Measurements from ENCODE around the gene SH3PXD2B.

Gene SH3PXD2B

GRCh38 chr5:172450453-172450852 lies 3.9 kb downstream of the SH3PXD2B start:
- Histone ChIP-seq H3K9ac (ENCODE audit: low read length) (no peak overlapping the region), H3K9me2 (ENCODE audit: low read depth, low read length) (no peaks in the 10 kb centered on the region), H3K4me1 (ENCODE audit: insufficient read depth, low read length, severe bottlenecking) (peaks cover 12% of the 10 kb centered on the region), H3K27me3 (ENCODE audit: insufficient read depth, low read length) (peaks cover 6% of the 10 kb centered on the region; the same call in 1 of the 2 replicates), H3K4me3 (ENCODE audit: low read depth, low read length, poor library complexity, severe bottlenecking) (no peak overlapping the region), H3K4me2 (ENCODE audit: low read length) (no peak overlapping the region), H3K79me2 (ENCODE audit: insufficient read depth, low read length) (no peaks in the 10 kb centered on the region), H3K36me3 (ENCODE audit: insufficient read depth, low read length) (no peaks in the 10 kb centered on the region), H2AFZ (ENCODE audit: low read length) (no peak overlapping the region), H4K20me1 (ENCODE audit: insufficient read depth, low read length) (no peaks in the 10 kb centered on the region), H3F3A (ENCODE audit: insufficient read depth, low read length) (no peaks in the 10 kb centered on the region), H3K9me3 (ENCODE audit: low read length) (no peaks in the 10 kb centered on the region), H3K27ac (ENCODE audit: low read depth, low read length, poor library complexity, severe bottlenecking) (no peak overlapping the region)
- no peak for TF ChIP-seq EZH2 (IDR thresholded peaks at IDR 0.05; ENCODE audit: borderline replicate concordance, low read length)
- TF ChIP-seq CTCF (IDR thresholded peaks at IDR 0.05; ENCODE audit: low read length), result no peak

- H3K36me3 ChIP-seq (ENCODE audit: insufficient read depth, low read length), result no peaks in the 10 kb centered on the region
- no peaks in the 10 kb centered on the region for H3K9me3 ChIP-seq (ENCODE audit: low read length)
- no peak overlapping the region for H3K4me3 ChIP-seq (ENCODE audit: low read depth, low read length, poor library complexity, severe bottlenecking)
- no peak for TF ChIP-seq EZH2 (IDR thresholded peaks at IDR 0.05; ENCODE audit: borderline replicate concordance, low read length)
- TF ChIP-seq CTCF (IDR thresholded peaks at IDR 0.05; ENCODE audit: low read length), result no peak
- no peaks in the 10 kb centered on the region for H3F3A ChIP-seq (ENCODE audit: insufficient read depth, low read length)
- H3K4me2 ChIP-seq (ENCODE audit: low read length), result no peak overlapping the region
- H4K20me1 ChIP-seq (ENCODE audit: insufficient read depth, low read length), result no peaks in the 10 kb centered on the region
- peaks cover 9% of the 10 kb centered on the region; the same call in 1 of the 2 replicates for H3K27me3 ChIP-seq (ENCODE audit: insufficient read depth, low read length)
- H3K4me1 ChIP-seq (ENCODE audit: insufficient read depth, low read length, severe bottlenecking), result peaks cover 6% of the 10 kb centered on the region
- no peak overlapping the region for H2AFZ ChIP-seq (ENCODE audit: low read length)
- no peaks in the 10 kb centered on the region for H3K9me2 ChIP-seq (ENCODE audit: low read depth, low read length)
- no peaks in the 10 kb centered on the region for H3K79me2 ChIP-seq (ENCODE audit: insufficient read depth, low read length)
- no peak overlapping the region for H3K9ac ChIP-seq (ENCODE audit: low read length)
- H3K27ac ChIP-seq (ENCODE audit: low read depth, low read length, poor library complexity, severe bottlenecking), result no peak overlapping the region
Observed at GRCh38 chr5:172448999-172449398, 5.3 kb downstream of the SH3PXD2B start.

GRCh38 chr5:172447646-172448365 lies 6.5 kb downstream of the SH3PXD2B start:
- H3K9me3 ChIP-seq (ENCODE audit: low read length), result no peaks in the 10 kb centered on the region
- no peak overlapping the region for H3K9ac ChIP-seq (ENCODE audit: low read length)
- peaks cover 10% of the 10 kb centered on the region; the same call in 1 of the 2 replicates for H3K27me3 ChIP-seq (ENCODE audit: insufficient read depth, low read length)
- H4K20me1 ChIP-seq (ENCODE audit: insufficient read depth, low read length), result no peaks in the 10 kb centered on the region
- H2AFZ ChIP-seq (ENCODE audit: low read length), result no peak overlapping the region
- TF ChIP-seq EZH2 (IDR thresholded peaks at IDR 0.05; ENCODE audit: borderline replicate concordance, low read length) (no peak), CTCF (IDR thresholded peaks at IDR 0.05; ENCODE audit: low read length) (peak; percentile 37; the same call in 1 of the 2 replicates)
- no peaks in the 10 kb centered on the region for H3K4me1 ChIP-seq (ENCODE audit: insufficient read depth, low read length, severe bottlenecking)
- H3K27ac ChIP-seq (ENCODE audit: low read depth, low read length, poor library complexity, severe bottlenecking), result no peak overlapping the region
- no peak overlapping the region for H3K4me2 ChIP-seq (ENCODE audit: low read length)
- H3F3A ChIP-seq (ENCODE audit: insufficient read depth, low read length), result no peaks in the 10 kb centered on the region
- H3K4me3 ChIP-seq (ENCODE audit: low read depth, low read length, poor library complexity, severe bottlenecking), result no peak overlapping the region
- H3K9me2 ChIP-seq (ENCODE audit: low read depth, low read length), result no peaks in the 10 kb centered on the region
- no peaks in the 10 kb centered on the region for H3K79me2 ChIP-seq (ENCODE audit: insufficient read depth, low read length)
- no peaks in the 10 kb centered on the region for H3K36me3 ChIP-seq (ENCODE audit: insufficient read depth, low read length)

All from OCI-LY1 (cell line).